Measurements from ENCODE around the gene SP2. TPM values are rescaled to one million over a fixed set of nuclear protein-coding genes. Genes with fewer than 3 reads are reported as not detected.

SP2 gene
- total and polyA plus RNA-seq, 7 experiments from 2014 or later, result 7.9 to 36.5 (median 26.4) TPM

DNA sequence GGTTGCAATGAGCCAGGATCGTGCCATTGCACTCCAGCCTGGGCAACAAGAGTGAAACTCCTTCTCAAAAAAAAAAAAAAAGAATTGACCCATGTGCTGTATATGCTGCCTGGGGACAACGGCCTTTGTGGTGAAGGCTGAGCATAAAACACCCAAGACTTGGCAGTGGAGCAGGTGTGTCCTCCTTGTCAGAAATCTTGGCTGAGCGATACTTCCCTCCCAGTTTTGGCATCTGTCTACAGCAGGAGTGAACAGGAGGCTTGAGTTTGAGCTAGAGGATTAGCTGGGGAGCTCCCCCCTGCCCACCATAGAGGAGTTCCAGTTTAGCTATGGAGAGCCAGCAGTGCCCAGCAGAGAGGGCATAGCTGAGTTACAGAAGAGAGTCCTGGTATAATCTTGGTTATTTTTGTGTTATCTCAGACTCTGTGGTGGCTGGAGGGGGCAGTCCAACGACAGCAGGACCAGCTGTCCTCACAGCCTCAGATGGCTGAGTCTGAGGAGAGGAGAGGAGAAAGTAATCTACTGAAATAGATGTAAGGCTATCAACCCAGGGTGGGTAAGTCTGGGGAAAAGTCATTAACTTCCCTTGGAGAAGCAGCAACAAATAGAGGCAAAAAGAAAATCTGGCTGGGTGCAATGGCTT, 18.4 kb downstream of the SP2 start:
- CTCF ChIA-PET, result no interaction called here
- Histone ChIP-seq H3K4me1 (ENCODE audit: control insufficient read depth in 2 of 2, insufficient read depth in 2 of 2, low read length in 2 of 2) (no peaks in the 10 kb centered on the region), H3K4me3 (ENCODE audit: low read length) (no peak overlapping the region), H3K27ac (ENCODE audit: low read depth, low read length) (no peak overlapping the region), H3K9me3 (ENCODE audit: control insufficient read depth in 2 of 3, low read length in 3 of 3) (no peaks in the 10 kb centered on the region), H3K27me3 (ENCODE audit: control insufficient read depth in 2 of 2, insufficient read depth in 2 of 2, low read length in 2 of 2) (no peaks in the 10 kb centered on the region), H3K36me3 (ENCODE audit: control insufficient read depth in 2 of 3, insufficient read depth in 3 of 3, low read length in 3 of 3) (peaks cover 0 to 31% (median 0%) of the 10 kb centered on the region in 3 experiments)
- Mint-ChIP-seq H3K4me1 (peaks cover 10 to 39% (median 27%) of the 10 kb centered on the region in 7 donors), H3K27ac (peak overlapping the region in 7 of 9 donors; percentile 22 to 86 (median 44)), H3K27me3 (no peaks in the 10 kb centered on the region), H3K36me3 (peaks cover 3 to 11% (median 8%) of the 10 kb centered on the region in 5 donors), H3K4me3 (no peak overlapping the region), H3K9me3 (no peaks in the 10 kb centered on the region)
- POLR2A ChIA-PET, result interaction anchor here (1.3 kb wide), 1 partner anchor 19 kb away, joined by 5 read pairs; the partner anchor contains the start of gene SP2
- intact Hi-C loops (cut with micrococcal nuclease), result no loop called here
- DNase-seq, result no peak
- ATAC-seq, result no peak

DNA sequence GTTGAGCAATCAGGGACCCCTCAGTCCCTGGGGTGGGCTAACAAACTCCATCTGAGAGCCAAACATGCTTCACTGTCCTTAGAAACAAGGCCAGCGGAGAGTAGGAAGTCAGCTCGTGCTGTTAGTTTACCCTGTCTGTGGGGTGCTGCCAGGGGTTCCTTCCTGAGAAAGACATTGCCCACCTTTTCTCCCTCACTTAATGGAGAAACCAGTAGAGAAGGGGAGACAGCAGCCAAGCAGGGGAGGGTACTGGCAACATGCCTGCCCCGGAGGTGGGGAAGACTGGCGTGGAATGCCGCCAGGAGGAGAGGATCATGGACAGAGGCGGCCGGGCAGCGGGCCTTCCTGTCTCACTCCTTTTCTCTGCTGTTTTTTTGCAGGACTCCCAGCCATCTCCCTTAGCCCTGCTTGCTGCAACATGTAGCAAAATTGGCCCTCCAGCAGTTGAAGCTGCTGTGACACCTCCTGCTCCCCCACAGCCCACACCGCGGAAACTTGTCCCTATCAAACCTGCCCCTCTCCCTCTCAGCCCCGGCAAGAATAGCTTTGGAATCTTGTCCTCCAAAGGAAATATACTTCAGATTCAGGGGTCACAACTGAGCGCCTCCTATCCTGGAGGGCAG, 19.9 kb downstream of the SP2 start:
- intact Hi-C loops (cut with micrococcal nuclease), result no loop called here
- H3K4me1 ChIP-seq (ENCODE audit: control insufficient read depth in 2 of 2, insufficient read depth in 2 of 2, low read length in 2 of 2), result no peaks in the 10 kb centered on the region
- no peaks in the 10 kb centered on the region for H3K27me3 Mint-ChIP-seq
- H3K9me3 Mint-ChIP-seq, result no peaks in the 10 kb centered on the region
- ATAC-seq, result no peak
- no peaks in the 10 kb centered on the region for H3K9me3 ChIP-seq (ENCODE audit: control insufficient read depth in 2 of 3, low read length in 3 of 3)
- no peak for DNase-seq
- H3K36me3 ChIP-seq (ENCODE audit: control insufficient read depth in 2 of 3, insufficient read depth in 3 of 3, low read length in 3 of 3), result peaks cover 0 to 31% (median 0%) of the 10 kb centered on the region in 3 experiments
- ChIA-PET CTCF (no interaction called here), POLR2A (no interaction called here)
- peak overlapping the region in 1 of 10 donors; percentile 18 for H3K4me3 Mint-ChIP-seq
- H3K27me3 ChIP-seq (ENCODE audit: control insufficient read depth in 2 of 2, insufficient read depth in 2 of 2, low read length in 2 of 2), result no peaks in the 10 kb centered on the region
- peak overlapping the region in 5 of 9 donors; percentile 39 to 56 (median 44) for H3K27ac Mint-ChIP-seq
- H3K4me1 Mint-ChIP-seq, result peaks cover 8 to 32% (median 24%) of the 10 kb centered on the region in 7 donors
- H3K4me3 ChIP-seq (ENCODE audit: low read length), result no peak overlapping the region
- peaks cover 3 to 14% (median 11%) of the 10 kb centered on the region in 5 donors for H3K36me3 Mint-ChIP-seq
- H3K27ac ChIP-seq (ENCODE audit: low read depth, low read length), result no peak overlapping the region

DNA sequence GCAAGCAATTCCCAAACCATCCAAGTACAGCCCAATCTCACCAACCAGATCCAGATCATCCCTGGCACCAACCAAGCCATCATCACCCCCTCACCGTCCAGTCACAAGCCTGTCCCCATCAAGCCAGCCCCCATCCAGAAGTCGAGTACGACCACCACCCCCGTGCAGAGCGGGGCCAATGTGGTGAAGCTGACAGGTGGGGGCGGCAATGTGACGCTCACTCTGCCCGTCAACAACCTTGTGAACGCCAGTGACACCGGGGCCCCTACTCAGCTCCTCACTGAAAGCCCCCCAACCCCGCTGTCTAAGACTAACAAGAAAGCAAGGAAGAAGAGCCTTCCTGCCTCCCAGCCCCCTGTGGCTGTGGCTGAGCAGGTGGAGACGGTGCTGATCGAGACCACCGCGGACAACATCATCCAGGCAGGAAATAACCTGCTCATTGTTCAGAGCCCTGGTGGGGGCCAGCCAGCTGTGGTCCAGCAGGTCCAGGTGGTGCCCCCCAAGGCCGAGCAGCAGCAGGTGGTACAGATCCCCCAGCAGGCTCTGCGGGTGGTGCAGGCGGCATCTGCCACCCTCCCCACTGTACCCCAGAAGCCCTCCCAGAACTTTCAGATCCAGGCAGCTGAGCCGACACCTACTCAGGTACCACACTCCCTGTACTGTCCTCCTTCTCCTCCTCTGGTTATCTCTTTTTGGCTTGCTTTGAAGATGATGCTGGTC, 20.6 kb downstream of the SP2 start:
- Histone ChIP-seq H3K36me3 (ENCODE audit: control insufficient read depth in 2 of 3, insufficient read depth in 3 of 3, low read length in 3 of 3) (peaks cover 0 to 32% (median 0%) of the 10 kb centered on the region in 3 experiments), H3K9me3 (ENCODE audit: control insufficient read depth in 2 of 3, low read length in 3 of 3) (no peaks in the 10 kb centered on the region), H3K27ac (ENCODE audit: low read depth, low read length) (no peak overlapping the region), H3K27me3 (ENCODE audit: control insufficient read depth in 2 of 2, insufficient read depth in 2 of 2, low read length in 2 of 2) (no peaks in the 10 kb centered on the region), H3K4me1 (ENCODE audit: control insufficient read depth in 2 of 2, insufficient read depth in 2 of 2, low read length in 2 of 2) (no peaks in the 10 kb centered on the region), H3K4me3 (ENCODE audit: low read length) (no peak overlapping the region)
- H3K27ac Mint-ChIP-seq, result peak overlapping the region in 4 of 9 donors; percentile 53 to 78 (median 60)
- DNase-seq (no peak), ATAC-seq (no peak)
- H3K36me3 Mint-ChIP-seq, result peaks cover 3 to 15% (median 12%) of the 10 kb centered on the region in 5 donors
- intact Hi-C loops (cut with micrococcal nuclease), result no loop called here
- H3K9me3 Mint-ChIP-seq, result no peaks in the 10 kb centered on the region
- H3K27me3 Mint-ChIP-seq, result no peaks in the 10 kb centered on the region
- CTCF ChIA-PET, result no interaction called here
- H3K4me3 Mint-ChIP-seq, result no peak overlapping the region
- POLR2A ChIA-PET, result no interaction called here
- H3K4me1 Mint-ChIP-seq, result peaks cover 8 to 33% (median 24%) of the 10 kb centered on the region in 7 donors

DNA sequence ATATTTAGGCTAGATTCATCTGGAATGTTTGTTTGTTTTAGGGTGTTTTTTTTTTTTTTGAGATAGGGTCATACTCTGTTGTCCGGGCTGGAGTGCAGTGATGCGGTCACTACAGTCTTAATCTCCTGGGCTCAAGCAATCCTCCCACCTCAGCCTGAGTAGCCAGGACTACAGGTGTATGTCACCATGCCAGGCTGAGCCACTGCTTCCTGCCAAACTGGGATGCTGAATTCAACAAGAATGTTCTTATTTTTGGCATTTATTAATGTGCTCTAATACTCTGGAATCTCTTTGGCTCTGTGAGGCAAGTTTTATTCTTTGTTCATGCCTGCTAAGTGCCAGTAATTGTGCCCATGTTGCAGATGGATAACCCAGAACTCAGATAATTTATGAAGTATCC, 21.5 kb downstream of the SP2 start:
- H3K4me1 ChIP-seq (ENCODE audit: control insufficient read depth in 2 of 2, insufficient read depth in 2 of 2, low read length in 2 of 2), result no peaks in the 10 kb centered on the region
- ATAC-seq (no peak), DNase-seq (no peak)
- H3K9me3 Mint-ChIP-seq, result no peaks in the 10 kb centered on the region
- H3K4me3 Mint-ChIP-seq, result no peak overlapping the region
- no peaks in the 10 kb centered on the region for H3K27me3 ChIP-seq (ENCODE audit: control insufficient read depth in 2 of 2, insufficient read depth in 2 of 2, low read length in 2 of 2)
- POLR2A ChIA-PET, result no interaction called here
- no peaks in the 10 kb centered on the region for H3K27me3 Mint-ChIP-seq
- no peaks in the 10 kb centered on the region for H3K9me3 ChIP-seq (ENCODE audit: control insufficient read depth in 2 of 3, low read length in 3 of 3)
- peaks cover 3 to 18% (median 16%) of the 10 kb centered on the region in 5 donors for H3K36me3 Mint-ChIP-seq
- peaks cover 0 to 41% (median 0%) of the 10 kb centered on the region in 3 experiments for H3K36me3 ChIP-seq (ENCODE audit: control insufficient read depth in 2 of 3, insufficient read depth in 3 of 3, low read length in 3 of 3)
- peaks cover 8 to 28% (median 19%) of the 10 kb centered on the region in 7 donors for H3K4me1 Mint-ChIP-seq
- CTCF ChIA-PET, result no interaction called here
- peak overlapping the region in 5 of 9 donors; percentile 19 to 64 (median 51) for H3K27ac Mint-ChIP-seq
- H3K4me3 ChIP-seq (ENCODE audit: low read length), result no peak overlapping the region
- H3K27ac ChIP-seq (ENCODE audit: low read depth, low read length), result no peak overlapping the region
- intact Hi-C loops (cut with micrococcal nuclease), result no loop called here

DNA sequence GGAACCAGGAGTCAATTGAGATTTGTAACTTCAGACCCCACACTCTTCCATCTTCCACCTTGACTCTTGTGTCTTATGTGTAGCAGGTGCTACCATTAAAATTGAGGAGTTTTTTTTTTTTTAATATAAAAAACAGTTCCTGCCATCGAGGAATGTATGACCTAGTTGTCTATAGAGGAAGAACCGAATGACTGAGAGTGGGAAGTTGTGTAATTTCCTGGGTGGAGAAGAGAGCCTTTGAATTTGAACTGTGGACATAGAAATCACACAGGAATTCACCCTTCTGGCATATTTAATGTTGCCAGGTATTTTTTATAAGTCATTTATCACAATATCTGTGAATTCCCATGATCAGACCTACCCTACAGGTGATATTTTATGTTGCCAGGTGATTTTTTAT, 22.0 kb downstream of the SP2 start:
- Histone ChIP-seq H3K36me3 (ENCODE audit: control insufficient read depth in 2 of 3, insufficient read depth in 3 of 3, low read length in 3 of 3) (peaks cover 0 to 46% (median 0%) of the 10 kb centered on the region in 3 experiments), H3K4me3 (ENCODE audit: low read length) (no peak overlapping the region), H3K27me3 (ENCODE audit: control insufficient read depth in 2 of 2, insufficient read depth in 2 of 2, low read length in 2 of 2) (no peaks in the 10 kb centered on the region), H3K9me3 (ENCODE audit: control insufficient read depth in 2 of 3, low read length in 3 of 3) (no peaks in the 10 kb centered on the region), H3K4me1 (ENCODE audit: control insufficient read depth in 2 of 2, insufficient read depth in 2 of 2, low read length in 2 of 2) (no peaks in the 10 kb centered on the region), H3K27ac (ENCODE audit: low read depth, low read length) (no peak overlapping the region)
- Mint-ChIP-seq H3K27ac (peak overlapping the region in 7 of 9 donors; percentile 7 to 64 (median 53)), H3K4me3 (no peak overlapping the region), H3K4me1 (peaks cover 5 to 26% (median 19%) of the 10 kb centered on the region in 7 donors), H3K36me3 (peaks cover 6 to 22% (median 16%) of the 10 kb centered on the region in 5 donors), H3K9me3 (no peaks in the 10 kb centered on the region), H3K27me3 (no peaks in the 10 kb centered on the region)
- CTCF ChIA-PET, result interaction anchor here (1.6 kb wide), 1 partner anchor 29 kb away, joined by 11 read pairs; no protein-coding TSS in a partner anchor
- POLR2A ChIA-PET, result interaction anchor here (1.0 kb wide), 1 partner anchor 23 kb away, joined by 3 read pairs; the partner anchor contains the start of gene PNPO
- no peak for ATAC-seq
- DNase-seq, result no peak
- intact Hi-C loops (cut with micrococcal nuclease), result no loop called here

DNA sequence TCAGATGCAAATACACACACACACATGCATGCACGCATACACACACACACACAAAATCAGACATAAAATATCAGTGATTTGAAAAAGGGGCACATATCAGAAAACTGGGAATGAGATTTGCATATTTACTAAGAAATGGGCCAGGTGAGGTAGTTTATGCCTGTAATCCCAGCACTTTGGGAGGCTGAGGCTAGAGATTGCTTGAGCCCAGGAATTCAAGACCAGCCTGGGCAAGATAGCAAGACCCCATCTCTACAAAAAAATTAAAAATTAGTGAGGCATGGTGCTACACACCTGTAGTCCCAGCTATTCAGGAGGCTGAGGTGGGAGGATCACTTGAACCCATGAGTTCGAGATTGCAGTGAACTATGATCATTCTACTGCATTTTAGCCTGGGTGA, 23.0 kb downstream of the SP2 start:
- Mint-ChIP-seq H3K4me1 (peaks cover 5 to 20% (median 19%) of the 10 kb centered on the region in 7 donors), H3K36me3 (peaks cover 7 to 26% (median 16%) of the 10 kb centered on the region in 5 donors), H3K27ac (peak overlapping the region in 3 of 9 donors; percentile 28 to 62 (median 34)), H3K4me3 (no peak overlapping the region), H3K9me3 (no peaks in the 10 kb centered on the region), H3K27me3 (no peaks in the 10 kb centered on the region)
- H3K4me1 ChIP-seq (ENCODE audit: control insufficient read depth in 2 of 2, insufficient read depth in 2 of 2, low read length in 2 of 2), result no peaks in the 10 kb centered on the region
- H3K27ac ChIP-seq (ENCODE audit: low read depth, low read length), result no peak overlapping the region
- intact Hi-C loops (cut with micrococcal nuclease), result no loop called here
- no peak for DNase-seq
- no peak for ATAC-seq
- ChIA-PET CTCF (interaction anchor here (1.6 kb wide), 1 partner anchor 28 kb away, joined by 11 read pairs; no protein-coding TSS in a partner anchor), POLR2A (interaction anchor here (0.7 to 1.0 kb wide), 2 partner anchors 22 to 24 kb away, joined by 3 read pairs; partner anchors contain the start of gene PNPO)
- H3K36me3 ChIP-seq (ENCODE audit: control insufficient read depth in 2 of 3, insufficient read depth in 3 of 3, low read length in 3 of 3), result peaks cover 0 to 55% (median 0%) of the 10 kb centered on the region in 3 experiments
- H3K9me3 ChIP-seq (ENCODE audit: control insufficient read depth in 2 of 3, low read length in 3 of 3), result no peaks in the 10 kb centered on the region
- H3K27me3 ChIP-seq (ENCODE audit: control insufficient read depth in 2 of 2, insufficient read depth in 2 of 2, low read length in 2 of 2), result no peaks in the 10 kb centered on the region
- H3K4me3 ChIP-seq (ENCODE audit: low read length), result no peak overlapping the region

All from naive thymus-derived CD4-positive, alpha-beta T cell (primary cell).